GM21529 (cell line): ENCODE data around the gene VWA1.
"Not testable (repeated sequence)": the region's sequence is repeated elsewhere in the genome, so short reads cannot be mapped to it uniquely, and the experiment has no call there.

Experiments used
- ATAC-seq: cut with Tn5 transposase; IDR thresholded peaks from one replicate; pipeline ENCODE4 v1.9.1; 2021; ENCODE audit not compliant: unreplicated experiment

The VWA1 gene

DNA sequence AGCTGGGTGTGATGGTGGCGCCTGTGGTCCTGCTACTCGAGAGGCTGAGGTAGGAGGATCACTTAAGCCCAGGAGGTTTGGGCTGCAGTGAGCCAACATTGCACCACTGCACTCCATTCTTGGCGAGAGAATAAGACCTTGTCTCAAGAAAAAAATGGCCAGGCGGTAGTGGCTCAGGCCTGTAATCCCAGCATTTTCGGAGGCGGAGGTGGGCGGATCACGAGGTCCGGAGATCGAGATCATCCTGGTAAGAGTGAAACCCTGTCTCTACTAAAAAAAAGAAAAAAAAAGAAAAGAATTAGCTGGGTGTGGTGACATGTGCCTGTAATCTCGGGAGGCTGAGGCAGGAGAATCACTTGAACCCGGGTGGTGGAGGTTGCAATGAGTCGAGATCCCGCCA lies 47.4 kb downstream of the VWA1 start:
- no peak for ATAC-seq

DNA sequence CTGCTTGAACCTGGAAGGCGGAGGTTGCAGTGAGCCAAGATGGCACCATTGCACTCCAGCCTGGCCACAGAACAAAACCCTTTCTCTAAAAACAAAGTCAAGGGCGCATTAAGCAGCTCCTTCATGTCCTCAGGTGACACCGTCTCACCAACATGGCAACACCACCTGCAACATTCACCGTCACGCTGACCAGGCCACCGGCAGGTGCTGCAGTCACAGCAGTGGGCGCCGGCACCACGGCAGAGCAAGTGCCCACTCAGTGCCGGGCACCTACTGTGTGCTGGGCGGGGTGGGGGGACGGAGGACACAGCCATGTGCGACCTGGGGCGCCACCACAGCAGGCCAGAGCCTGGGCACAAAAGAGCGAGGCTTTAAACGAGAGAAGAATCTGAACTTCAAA lies 48.2 kb downstream of the VWA1 start:
- ATAC-seq, result no peak

DNA sequence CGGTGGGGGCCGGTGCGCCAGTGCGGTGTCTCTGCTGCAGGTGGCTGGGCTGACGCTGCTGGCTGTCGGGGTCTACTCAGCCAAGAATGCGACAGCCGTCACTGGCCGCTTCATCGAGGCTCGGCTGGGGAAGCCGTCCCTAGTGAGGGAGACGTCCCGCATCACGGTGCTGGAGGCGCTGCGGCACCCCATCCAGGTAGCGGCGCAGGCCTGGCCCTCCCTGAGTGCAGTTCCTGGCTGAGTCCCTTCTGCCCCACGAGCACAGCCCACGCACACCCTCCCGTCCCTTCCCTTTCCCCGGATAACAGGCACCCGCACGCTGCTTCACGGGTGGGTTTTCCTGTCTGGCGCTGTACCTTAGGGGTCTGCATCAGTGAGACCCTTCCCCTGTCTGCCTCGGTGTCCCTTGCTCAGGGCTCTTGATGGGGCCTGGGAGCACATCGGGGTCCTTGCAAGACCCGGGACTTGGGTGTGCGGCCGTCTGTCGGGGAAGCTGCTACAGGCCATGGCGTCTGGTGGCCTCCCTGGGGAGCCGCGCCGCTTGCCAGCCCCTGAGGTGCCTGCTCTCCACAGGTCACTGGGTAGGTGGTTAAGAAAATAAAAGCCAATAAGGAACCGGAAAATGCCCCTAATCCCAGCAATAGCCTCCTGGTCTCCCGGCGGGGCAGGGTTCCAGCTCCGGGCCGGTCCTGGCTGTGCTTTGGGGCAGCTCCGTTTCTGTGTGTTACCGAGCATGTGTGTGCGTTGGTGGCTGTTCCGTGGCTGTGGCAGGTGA lies 49.7 kb downstream of the VWA1 start:
- ATAC-seq, result not testable (repeated sequence)

DNA sequence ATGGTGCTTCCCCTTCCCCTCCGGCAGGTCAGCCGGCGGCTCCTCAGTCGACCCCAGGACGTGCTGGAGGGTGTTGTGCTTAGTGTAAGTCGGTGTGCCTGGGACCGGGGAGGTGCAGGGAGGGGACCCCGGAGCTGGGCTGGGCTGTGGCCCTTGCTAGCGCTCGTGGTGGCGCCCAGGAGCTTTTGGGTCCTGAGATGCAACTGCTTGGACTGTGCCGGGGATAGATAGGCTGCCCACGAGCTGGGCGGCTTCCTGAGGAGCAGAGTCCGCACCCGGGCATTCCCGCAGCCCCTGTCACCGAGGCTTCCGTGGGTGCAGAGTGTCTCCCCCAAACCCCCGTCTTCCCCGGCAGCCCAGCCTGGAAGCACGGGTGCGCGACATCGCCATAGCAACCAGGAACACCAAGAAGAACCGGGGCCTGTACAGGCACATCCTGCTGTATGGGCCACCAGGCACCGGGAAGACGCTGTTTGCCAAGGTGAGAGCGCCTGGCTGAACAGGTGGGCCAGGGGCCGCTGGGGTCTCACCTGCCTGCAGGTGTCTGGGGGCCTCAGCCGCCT lies 50.3 kb downstream of the VWA1 start:
- not testable (repeated sequence) for ATAC-seq

DNA sequence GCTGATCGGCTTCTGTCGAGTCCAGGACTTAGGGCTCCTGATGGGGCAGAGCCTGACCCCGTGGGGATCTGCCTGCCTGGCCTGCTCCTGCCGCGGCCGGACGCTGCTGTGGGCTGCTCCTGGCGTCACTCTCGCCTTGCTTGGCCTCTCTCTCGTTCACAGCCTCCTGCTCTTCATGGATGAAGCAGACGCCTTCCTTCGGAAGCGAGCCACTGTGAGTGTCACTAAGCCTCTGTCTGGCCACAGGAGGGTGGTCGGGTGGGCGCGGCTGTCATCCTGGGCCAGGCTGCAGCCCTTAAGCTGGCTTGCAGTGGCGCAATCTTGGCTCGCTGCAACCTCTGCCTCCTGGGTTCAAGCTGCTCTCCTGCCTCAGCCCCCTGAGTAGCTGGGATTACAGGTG lies 52.2 kb downstream of the VWA1 start:
- no peak for ATAC-seq

DNA sequence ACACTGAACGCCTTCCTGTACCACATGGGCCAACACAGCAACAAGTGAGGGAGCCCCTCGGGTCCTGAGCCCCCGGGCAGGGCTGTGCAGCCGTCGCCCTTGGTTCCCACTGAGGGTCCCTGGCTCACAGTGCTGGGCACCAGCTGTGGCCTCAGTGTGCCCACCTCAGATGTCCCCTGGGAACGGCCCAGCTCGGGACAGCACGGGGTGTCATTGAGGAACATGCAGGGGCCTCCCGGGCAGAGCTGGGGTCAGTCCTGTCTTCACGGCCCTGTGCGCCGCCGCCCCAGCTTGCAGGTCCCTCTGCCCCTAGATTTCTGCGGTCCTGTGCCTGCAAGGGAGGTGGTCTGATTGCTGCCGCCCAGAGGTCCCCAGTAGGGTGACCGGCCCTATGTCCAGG lies 53.7 kb downstream of the VWA1 start:
- no peak for ATAC-seq

DNA sequence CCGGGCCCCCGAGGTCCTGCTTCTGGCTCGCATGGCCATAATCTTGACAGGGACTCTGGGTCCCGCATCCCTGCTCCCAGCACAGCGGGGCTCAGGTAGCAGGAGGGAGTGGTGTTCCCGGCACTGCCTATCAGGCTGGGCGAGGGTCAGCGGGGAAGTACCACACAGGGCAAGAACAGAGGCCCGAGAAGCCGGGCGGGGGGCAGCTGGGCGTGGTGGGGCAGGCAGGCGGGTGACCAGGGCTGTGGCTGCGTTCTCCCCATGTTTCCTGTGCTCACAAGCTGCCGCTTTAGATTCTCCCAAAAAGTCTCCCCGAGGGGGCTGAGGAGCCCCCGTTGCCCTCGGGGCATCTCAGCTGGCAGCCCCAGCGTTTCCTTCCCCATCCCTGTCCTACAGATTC lies 54.4 kb downstream of the VWA1 start:
- ATAC-seq, result no peak

DNA sequence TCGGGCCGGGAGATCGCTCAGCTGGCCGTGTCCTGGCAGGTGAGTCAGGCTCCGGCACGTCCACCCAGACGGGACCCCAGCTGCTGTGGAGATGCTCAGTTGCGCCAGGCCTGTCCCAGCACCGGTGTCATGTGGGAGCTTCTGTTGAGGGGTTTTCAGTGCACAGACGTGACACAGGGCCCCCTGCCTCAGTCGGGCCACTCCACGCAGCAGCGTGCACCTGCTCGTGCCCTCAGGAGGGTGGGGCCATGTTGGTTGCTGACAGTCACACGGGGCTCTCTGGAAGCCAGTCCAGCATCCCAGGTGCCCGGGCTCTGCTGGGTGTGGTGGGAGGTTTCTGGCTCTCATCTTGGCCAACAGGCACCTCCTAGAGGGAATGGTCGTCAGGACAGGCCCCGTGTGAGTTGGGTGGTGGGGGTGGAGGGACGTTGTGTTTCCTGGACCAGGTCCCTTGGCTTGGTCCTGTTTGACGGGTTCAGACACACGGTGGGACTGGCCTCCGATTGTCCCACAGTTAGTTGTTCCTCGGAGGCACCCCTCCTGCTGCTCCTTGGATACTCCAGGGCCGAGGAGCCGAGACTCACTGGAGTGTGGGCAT lies 55.2 kb downstream of the VWA1 start:
- ATAC-seq, result no peak

DNA sequence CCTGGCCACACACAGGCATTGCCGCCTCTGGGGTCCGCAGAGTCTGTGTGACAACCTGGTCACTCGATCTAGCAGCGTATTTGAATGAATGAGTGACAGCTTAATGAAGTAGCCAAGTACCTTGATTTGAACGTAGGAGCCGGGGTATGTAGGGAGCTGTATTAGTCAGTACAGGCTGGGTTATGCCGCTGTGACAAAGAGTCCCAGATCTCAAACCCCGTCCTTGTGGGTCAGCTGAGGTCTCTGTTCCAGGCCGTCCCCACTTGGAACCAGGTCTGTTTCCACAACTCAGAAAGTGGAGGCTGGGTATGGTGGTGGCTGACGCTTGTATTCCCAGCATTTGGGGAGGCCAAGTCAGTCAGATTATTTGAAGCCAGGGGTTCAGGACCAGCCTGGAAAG lies 56.1 kb downstream of the VWA1 start:
- no peak for ATAC-seq
